Measurements from ENCODE around the gene FAF1.
"Not testable (repeated sequence)": the region's sequence is repeated elsewhere in the genome, so short reads cannot be mapped to it uniquely, and the experiment has no call there.

Gene FAF1

DNA sequence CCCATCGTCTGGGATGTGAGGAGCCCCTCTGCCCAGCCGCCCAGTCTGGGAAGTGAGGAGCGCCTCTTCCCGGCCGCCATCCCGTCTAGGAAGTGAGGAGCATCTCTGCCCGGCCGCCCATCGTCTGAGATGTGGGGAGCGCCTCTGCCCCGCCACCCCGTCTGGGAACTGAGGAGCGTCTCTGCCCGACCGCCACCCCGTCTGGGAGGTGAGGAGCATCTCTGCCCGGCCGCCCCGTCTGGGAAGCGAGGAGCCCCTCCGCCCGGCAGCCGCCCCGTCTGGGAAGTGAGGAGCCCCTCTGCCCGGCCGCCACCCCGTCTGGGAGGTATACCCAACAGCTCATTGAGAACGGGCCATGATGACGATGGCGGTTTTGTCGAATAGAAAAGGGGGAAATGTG, 7.5 kb downstream of the FAF1 start:
- DNase-seq, result not testable (repeated sequence)

DNA sequence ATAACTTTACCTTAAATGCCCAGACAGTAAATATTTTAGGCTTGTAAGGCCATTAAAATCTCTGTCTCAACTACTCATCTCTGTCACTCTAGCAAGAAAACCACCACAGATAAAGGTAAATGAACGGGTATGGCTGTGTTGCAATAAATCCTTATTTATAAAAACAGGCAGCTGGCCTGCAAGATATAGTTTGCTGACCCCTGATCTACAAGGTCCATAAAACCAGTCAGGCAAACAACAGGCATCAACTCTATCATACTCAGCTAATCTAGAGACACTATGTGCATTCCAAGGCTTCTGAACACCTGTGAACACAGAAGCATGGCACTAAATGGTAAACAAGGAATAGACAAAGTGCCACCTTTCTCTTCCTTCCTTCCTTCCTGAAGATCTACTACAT, 9.7 kb downstream of the FAF1 start:
- no peak for DNase-seq

GRCh38 chr1:50949286-50949982, 10.6 kb downstream of the FAF1 start:
- no peak for DNase-seq

DNA sequence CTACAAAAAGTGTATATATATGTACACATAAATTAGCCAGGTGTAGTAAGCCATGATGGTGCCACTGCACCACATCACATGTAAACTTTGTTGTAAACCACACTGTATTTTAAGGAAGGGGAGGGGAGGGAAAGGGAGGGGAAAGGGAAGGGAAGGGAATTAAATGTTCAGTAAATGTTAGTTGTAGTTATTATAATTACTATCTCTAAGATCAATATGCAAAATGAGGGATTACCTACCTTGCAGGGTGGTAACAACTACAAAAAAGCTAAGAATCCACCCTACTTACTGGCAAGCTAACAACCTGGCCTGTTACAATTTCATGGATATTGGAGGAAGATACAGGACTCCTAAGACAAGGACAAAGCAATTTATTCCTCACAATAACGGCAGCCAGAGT, 17.7 kb downstream of the FAF1 start:
- no peak for DNase-seq

DNA sequence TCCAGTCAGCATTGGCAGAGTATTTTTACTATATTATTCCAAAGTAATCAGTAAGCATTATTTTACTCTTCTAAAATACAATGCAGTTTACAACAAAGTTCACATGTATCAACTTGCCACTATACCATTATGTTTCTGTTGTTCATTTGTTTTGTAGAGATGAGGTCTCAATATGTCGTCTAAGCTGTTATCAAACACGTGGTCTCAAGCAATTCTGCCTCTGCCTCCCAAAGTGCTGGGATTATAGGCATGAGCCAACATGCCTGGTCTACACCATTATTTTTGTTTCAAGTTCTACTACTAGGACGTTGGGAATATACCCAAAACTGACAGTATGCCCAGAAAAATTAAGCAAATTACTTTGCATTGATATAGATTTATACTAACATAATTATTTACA, 19.8 kb downstream of the FAF1 start:
- no peak for DNase-seq

- no peak for DNase-seq
These were observed 23.7 kb downstream of the FAF1 start for GRCh38 chr1:50936321-50936720.

GRCh38 chr1:50935276-50935675, 24.8 kb downstream of the FAF1 start:
- not testable (repeated sequence) for DNase-seq

GRCh38 chr1:50934838-50935237, 25.2 kb downstream of the FAF1 start:
- DNase-seq, result no peak

- not testable (repeated sequence) for DNase-seq
These were observed 26.3 kb downstream of the FAF1 start for GRCh38 chr1:50933770-50934169.

DNA sequence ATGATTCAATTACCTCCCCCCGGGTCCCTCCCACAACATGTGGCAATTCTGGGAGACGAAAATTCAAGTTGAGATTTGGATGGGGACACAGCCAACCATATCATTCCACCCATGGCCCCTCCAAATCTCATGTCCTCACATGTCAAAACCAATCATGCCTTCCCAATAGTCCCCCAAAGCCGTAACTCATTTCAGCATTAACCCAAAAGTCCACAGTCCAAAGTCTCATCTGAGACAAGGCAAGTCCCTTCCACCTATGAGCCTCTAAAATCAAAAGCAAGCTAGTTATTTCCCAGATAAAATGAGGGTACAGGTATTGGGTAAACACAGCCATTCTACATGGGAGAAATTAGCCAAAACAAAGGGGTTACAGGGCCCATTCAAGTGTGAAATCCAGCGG, 28.0 kb downstream of the FAF1 start:
- DNase-seq, result not testable (repeated sequence)

DNA sequence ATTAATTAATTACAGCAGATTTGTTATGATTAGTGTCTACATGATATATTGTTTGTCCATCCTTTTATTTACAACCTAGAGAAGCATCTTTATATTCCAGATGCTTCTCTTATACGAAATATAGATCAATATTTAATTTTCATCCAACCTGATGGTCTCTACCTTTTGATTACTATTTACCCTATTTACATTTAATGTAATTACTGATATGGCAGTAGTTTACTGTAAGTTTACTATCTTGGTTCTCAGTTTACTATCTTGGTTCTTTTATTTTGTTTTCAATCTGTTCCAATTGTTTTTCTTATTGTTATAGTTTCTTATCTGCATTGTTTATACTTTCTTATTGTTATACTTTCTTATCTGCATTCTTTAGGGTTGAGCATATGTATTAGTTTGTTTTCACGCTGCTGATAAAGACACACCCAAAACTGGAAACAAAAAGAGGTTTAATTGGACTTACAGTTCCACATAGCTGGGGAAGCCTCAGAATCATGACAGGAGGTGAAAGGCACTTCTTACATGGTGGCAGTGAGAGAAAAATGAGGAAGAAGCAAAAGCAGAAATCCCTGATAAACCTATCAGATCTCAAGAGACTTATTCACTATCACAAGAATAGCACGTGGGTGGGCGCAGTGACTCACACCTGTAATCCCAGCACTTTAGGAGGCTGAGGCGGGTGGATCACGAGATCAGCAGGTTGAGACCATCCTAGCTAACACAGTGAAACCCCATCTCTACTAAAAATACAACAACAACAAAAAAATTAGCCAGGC, 28.9 kb downstream of the FAF1 start:
- no peak for DNase-seq

GRCh38 chr1:50930193-50930592, 29.9 kb downstream of the FAF1 start:
- DNase-seq, result no peak

- no peak for DNase-seq
These were observed 30.6 kb downstream of the FAF1 start for GRCh38 chr1:50929376-50929958.

DNA sequence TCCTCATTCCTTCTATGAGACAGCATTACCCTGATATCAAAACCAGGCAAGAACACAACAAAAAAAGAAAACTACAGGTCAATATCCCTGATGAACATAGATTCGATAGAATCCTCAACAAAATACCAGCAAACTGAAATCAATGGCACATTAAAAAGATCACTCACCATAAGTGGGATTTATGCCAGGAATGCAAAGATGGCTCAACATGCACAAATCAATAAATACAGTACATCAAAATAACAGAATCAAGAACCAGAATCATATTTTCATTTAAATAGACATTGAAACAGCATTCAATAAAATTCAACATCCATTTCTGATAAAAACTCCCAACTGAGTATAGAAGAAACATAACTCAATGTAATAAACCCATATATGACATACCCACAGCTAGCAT, 36.5 kb downstream of the FAF1 start:
- DNase-seq, result no peak

DNA sequence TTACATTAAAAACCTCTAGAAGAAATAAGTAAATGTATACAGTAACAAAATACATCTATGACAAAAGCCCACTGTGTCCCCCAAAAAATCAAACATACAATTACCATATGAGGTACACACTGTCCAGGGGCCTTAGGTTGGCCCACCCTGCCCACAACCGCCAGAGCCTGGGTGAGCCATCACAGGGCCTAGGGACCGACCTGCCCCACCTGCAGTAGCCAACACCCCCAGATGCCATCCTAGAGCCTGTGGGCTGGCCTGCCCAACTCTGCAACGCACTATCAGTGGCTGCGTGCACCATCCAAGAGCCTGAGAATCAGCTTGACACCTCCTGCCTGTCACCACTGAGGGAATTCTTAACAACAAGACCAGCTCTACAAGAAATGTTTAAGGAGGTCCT, 39.0 kb downstream of the FAF1 start:
- no peak for DNase-seq

DNA sequence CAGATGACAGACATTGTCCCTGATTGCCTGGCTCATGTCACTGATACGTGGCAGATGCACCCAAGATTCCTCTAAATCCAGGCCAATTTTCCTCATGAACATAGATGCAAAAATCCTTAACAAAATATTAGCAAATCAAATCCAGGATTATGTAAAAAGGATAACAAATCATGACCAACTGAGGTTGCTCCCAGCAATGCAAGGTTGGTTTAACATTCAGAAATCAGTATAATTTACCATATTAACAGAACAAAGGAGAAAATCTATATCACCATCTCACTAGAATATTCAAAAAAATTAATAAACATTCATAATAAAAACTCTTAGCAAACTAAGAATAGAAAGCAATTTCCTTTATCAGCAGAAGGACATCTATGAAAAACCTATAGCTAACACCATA, 39.7 kb downstream of the FAF1 start:
- no peak for DNase-seq

GRCh38 chr1:50917138-50918137, 42.6 kb downstream of the FAF1 start:
- DNase-seq, result no peak

DNA sequence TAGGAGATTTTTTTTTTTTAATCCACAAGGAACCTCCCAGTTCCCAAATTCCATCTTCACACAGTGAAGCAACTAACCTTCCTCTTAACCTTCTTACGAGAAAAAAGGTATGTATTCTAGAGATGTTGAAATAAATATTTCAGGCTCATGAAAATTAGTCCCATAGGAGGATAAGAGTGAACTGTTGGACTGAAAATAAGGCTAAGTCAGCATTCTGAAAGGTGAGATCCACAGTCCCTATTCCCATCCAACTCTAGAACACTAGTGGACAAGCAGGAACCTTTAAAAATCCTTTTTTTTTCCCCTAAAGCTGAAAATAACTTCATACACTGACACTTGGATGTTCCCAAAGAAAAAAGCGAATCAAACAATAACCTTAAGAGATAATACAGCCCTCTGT, 44.4 kb downstream of the FAF1 start:
- no peak for DNase-seq

- no peak for DNase-seq
These were observed 46.1 kb downstream of the FAF1 start for GRCh38 chr1:50913954-50914353.

DNA sequence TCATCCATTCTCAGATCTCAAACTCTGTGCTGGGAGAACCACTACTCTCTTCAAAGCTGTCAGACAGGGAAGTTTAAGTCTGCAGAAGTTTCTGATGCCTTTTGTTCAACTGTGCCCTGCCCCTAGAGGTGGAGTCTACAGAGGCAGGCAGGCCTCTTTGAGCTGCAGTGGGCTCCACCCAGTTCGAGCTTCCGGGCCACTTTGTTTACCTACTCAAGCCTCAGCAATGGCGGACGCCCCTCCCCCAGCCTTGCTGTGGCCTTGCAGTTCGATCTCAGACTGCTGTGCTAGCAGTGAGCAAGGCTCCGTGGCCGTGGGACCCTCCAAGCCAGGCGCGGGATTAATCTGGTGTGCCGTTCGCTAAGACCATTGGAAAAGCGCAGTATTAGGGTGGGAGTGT, 49.7 kb downstream of the FAF1 start:
- DNase-seq, result not testable (repeated sequence)

GRCh38 chr1:50907610-50908009, 52.5 kb downstream of the FAF1 start:
- DNase-seq, result not testable (repeated sequence)

DNA sequence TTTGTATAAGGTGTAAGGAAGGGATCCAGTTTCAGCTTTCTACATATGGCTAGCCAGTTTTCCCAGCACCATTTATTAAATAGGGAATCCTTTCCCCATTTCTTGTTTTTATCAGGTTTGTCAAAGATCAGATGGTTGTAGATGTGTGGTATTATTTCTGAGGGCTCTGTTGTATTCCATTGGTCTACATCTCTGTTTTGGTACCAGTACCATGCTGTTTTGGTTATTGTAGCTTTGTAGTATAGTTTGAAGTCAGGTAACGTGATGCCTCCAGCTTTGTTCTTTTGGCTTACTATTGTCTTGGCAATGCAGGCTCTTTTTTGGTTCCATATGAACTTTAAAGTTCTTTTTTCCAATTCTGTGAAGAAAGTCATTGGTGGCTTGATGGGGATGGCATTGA, 54.0 kb downstream of the FAF1 start:
- not testable (repeated sequence) for DNase-seq

GRCh38 chr1:50902419-50902818, 57.6 kb downstream of the FAF1 start:
- DNase-seq, result no peak

All from activated CD8-positive, alpha-beta memory T cell treated with anti-CD3 and anti-CD28 coated beads, Interleukin-2, amount 50 U/mL, for 48 hours (primary cell).